Neural cell (in vitro differentiated cells): ENCODE data around the gene CIB4.

Experiments
- CTCF ChIP-seq: fragments of 450-650 bp; IDR thresholded peaks from 2 replicates; pipeline ENCODE4 v1.5.1; 2014; ENCODE audit warnings: antibody characterized with exemption, mild to moderate bottlenecking, moderate library complexity; ENCODE audit not compliant: poor library complexity, severe bottlenecking
- EP300 ChIP-seq: fragments of 450-650 bp; conservative IDR thresholded peaks from 2 replicates; pipeline ENCODE4 v1.6.1; 2014; ENCODE audit warnings: antibody characterized with exemption, mild to moderate bottlenecking, moderate library complexity; ENCODE audit not compliant: poor library complexity, severe bottlenecking
- EZH2 ChIP-seq: fragments of 200-600, 300-800 bp; shearing (Covaris generic), sonication (generic); IDR thresholded peaks from 2 replicates; pipeline ENCODE4 v1.6.1; 2014; ENCODE audit warnings: antibody characterized with exemption, low read length, borderline replicate concordance, mild to moderate bottlenecking; ENCODE audit not compliant: insufficient read depth, poor library complexity, severe bottlenecking
- REST ChIP-seq: IDR thresholded peaks from 2 replicates; pipeline ENCODE4 v1.6.1; 2012; ENCODE audit warnings: borderline replicate concordance
- SMC3 ChIP-seq: fragments of 450-650 bp; conservative IDR thresholded peaks from 2 replicates; pipeline ENCODE4 v1.6.1; 2014; ENCODE audit warnings: antibody characterized with exemption, mild to moderate bottlenecking, moderate library complexity; ENCODE audit not compliant: poor library complexity
- TAF1 ChIP-seq: IDR thresholded peaks from 2 replicates; pipeline ENCODE4 v1.6.1; 2012; ENCODE audit warnings: low read depth

GRCh38 chr2:26585966-26586365 lies 55.2 kb downstream of the CIB4 start:
- no peak for TF ChIP-seq EZH2
- no peak for TF ChIP-seq TAF1
- no peak for TF ChIP-seq CTCF
- TF ChIP-seq EP300: no peak
- no peak for TF ChIP-seq SMC3
- no peak for TF ChIP-seq REST
